MCF 10A (cell line): ENCODE measurements around the gene MEFV. TPM values are rescaled to one million over a fixed set of nuclear protein-coding genes. Genes with fewer than 3 reads are reported as not detected.
A peak's percentile ranks its signal among the peaks of the same experiment; 100 is the strongest.

Experiments
- BruUV-seq: library from RNA; stranded (reverse); fragments of 400-500 nt; replicated peaks from 2 replicates; lab custom pipeline; 2021; lab: Mats Ljungman, UMichigan
- CTCF ChIA-PET: fragments of 300-600 bp; sonication (Branson Sonifier 250); formaldehyde crosslinking; extraction: SDS; loops from one replicate; lab custom pipeline; 2021; ENCODE audit warnings: antibody characterized with exemption, inconsistent platforms; lab: Yijun Ruan, JAX
- POLR2A ChIA-PET: fragments of 300-600, 350-650 bp; sonication (Branson Sonifier 250); formaldehyde crosslinking; extraction: SDS; loops from one replicate; lab custom pipeline; 2020; ENCODE audit warnings: antibody characterized with exemption, inconsistent platforms; lab: Yijun Ruan, JAX
- DNase-seq: peaks from one replicate; pipeline ENCODE4 v3.0.0-alpha.2; 2018; ENCODE audit not compliant: unreplicated experiment
- H3K27ac Mint-ChIP-seq: one replicate; pipeline ENCODE4 v1.8.0; 2022; ENCODE audit warnings: mild to moderate bottlenecking, low read depth, mixed read lengths; ENCODE audit not compliant: unreplicated experiment
- H3K27me3 Mint-ChIP-seq: one replicate; pipeline ENCODE4 v1.8.0; 2022; ENCODE audit warnings: mixed read lengths; ENCODE audit not compliant: insufficient read depth, unreplicated experiment
- H3K36me3 Mint-ChIP-seq: one replicate; pipeline ENCODE4 v1.8.0; 2022; ENCODE audit warnings: mild to moderate bottlenecking, moderate library complexity, mixed read lengths; ENCODE audit not compliant: insufficient read depth, unreplicated experiment
- H3K4me1 Mint-ChIP-seq: one replicate; pipeline ENCODE4 v1.8.0; 2022; ENCODE audit warnings: mixed read lengths; ENCODE audit not compliant: insufficient read depth, unreplicated experiment
- H3K4me3 Mint-ChIP-seq: one replicate; pipeline ENCODE4 v1.8.0; 2022; ENCODE audit warnings: mild to moderate bottlenecking, moderate library complexity, mixed read lengths; ENCODE audit not compliant: unreplicated experiment
- H3K9me3 Mint-ChIP-seq: one replicate; pipeline ENCODE4 v1.8.0; 2022; ENCODE audit warnings: mixed read lengths; ENCODE audit not compliant: unreplicated experiment
- CTCF ChIP-seq: fragments of 200-600 bp; IDR thresholded peaks from one replicate; pipeline ENCODE4 v1.8.0; 2022; ENCODE audit warnings: antibody characterized with exemption, mild to moderate bottlenecking; ENCODE audit not compliant: unreplicated experiment
- intact Hi-C: fragments of 100-400 bp; cut with micrococcal nuclease; formaldehyde crosslinking; loops from 2 replicates; pipeline ENCODE4 v1.14.1; 2022
- total RNA-seq: library from RNA; stranded (reverse); gene quantifications from 2 replicates; pipeline ENCODE4 v1.2.3, GENCODE V29; 2022

Gene MEFV
- total RNA-seq, 1 experiment from 2014 or later: 0.72 TPM

DNA sequence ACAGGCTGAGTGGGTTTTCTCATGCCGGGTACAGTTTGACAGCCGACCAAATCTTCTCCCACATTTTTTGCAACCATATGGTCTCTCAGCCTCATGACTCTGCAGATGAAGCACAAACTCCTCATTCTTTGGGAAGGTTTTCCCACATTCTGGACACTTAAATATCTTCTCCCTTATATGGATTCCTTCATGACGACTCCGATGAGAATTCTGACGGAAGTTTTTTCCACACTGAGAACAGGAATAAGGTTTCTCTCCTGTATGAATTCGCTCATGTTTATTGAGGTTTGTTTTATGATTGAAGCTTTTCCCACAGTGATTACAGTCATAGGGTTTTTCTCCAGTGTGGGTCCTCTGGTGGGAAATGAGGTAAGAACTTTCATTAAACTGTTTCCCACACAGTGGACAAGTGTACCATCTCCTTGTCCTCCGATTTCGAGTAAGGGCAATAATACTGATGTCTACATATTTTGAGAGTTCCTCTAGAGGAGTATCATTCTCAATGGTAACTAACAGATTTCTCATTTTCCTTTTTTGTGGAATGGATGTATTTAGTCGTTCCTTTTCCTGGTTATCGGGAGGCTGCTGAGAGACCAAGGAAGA is 32.4 kb downstream of the MEFV start:
- intact Hi-C loops: no loop called here
- peaks cover 65% of the 10 kb centered on the region for H3K36me3 Mint-ChIP-seq
- ChIA-PET POLR2A (interaction anchor here (0.7 kb wide), 1 partner anchor 10 kb away, joined by 3 read pairs; no protein-coding TSS in a partner anchor), CTCF (no interaction called here)
- no peak for TF ChIP-seq CTCF
- peaks cover 21% of the 10 kb centered on the region for H3K9me3 Mint-ChIP-seq
- DNase-seq: no peak
- TSS peak; percentile 12 for BruUV-seq
- no peak overlapping the region for H3K4me3 Mint-ChIP-seq
- H3K27ac Mint-ChIP-seq: no peak overlapping the region
- no peaks in the 10 kb centered on the region for H3K4me1 Mint-ChIP-seq
- H3K27me3 Mint-ChIP-seq: no peaks in the 10 kb centered on the region

DNA sequence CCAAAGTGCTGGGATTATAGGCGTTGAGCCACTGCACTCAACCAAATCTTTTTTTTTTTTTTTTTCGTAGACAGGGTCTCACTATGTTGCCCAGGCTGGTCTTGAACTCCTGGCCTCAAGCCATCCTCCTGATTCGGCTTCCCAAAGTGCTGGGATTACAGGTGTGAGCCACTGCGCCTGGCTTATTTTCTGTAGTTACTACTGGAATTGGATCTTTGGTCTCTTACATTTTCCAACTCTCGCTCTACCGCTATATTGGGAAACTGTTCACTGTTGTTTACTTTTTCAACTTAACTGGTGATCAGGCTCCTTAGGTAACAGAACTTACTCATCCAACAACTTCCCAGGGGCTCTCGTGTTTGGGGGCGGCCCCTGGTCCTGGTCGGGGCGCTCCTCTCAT is 35.6 kb downstream of the MEFV start:
- no peak overlapping the region for H3K27ac Mint-ChIP-seq
- peaks cover 37% of the 10 kb centered on the region for H3K36me3 Mint-ChIP-seq
- no peak for TF ChIP-seq CTCF
- BruUV-seq: no TSS peak
- no peak for DNase-seq
- intact Hi-C loops: no loop called here
- ChIA-PET CTCF (interaction anchor here (0.6 kb wide), 1 partner anchor 255 kb away, joined by 3 read pairs; no protein-coding TSS in a partner anchor), POLR2A (no interaction called here)
- H3K4me1 Mint-ChIP-seq: no peaks in the 10 kb centered on the region
- peaks cover 24% of the 10 kb centered on the region for H3K27me3 Mint-ChIP-seq
- peaks cover 13% of the 10 kb centered on the region for H3K9me3 Mint-ChIP-seq
- no peak overlapping the region for H3K4me3 Mint-ChIP-seq

- no peaks in the 10 kb centered on the region for H3K4me1 Mint-ChIP-seq
- peaks cover 36% of the 10 kb centered on the region for H3K27me3 Mint-ChIP-seq
- no peak for DNase-seq
- no peak overlapping the region for H3K27ac Mint-ChIP-seq
- POLR2A ChIA-PET: no interaction called here
- intact Hi-C loops: no loop called here
- CTCF ChIA-PET: no interaction called here
- peaks cover 20% of the 10 kb centered on the region for H3K9me3 Mint-ChIP-seq
- no peak overlapping the region for H3K4me3 Mint-ChIP-seq
- no TSS peak for BruUV-seq
- TF ChIP-seq CTCF: no peak
- peaks cover 5% of the 10 kb centered on the region for H3K36me3 Mint-ChIP-seq
These were observed 40.2 kb downstream of the MEFV start for GRCh38 chr16:3216263-3216640.

GRCh38 chr16:3215601-3216262 is 40.7 kb downstream of the MEFV start:
- H3K4me3 Mint-ChIP-seq: no peak overlapping the region
- TF ChIP-seq CTCF: no peak
- H3K27me3 Mint-ChIP-seq: peaks cover 36% of the 10 kb centered on the region
- ChIA-PET CTCF (no interaction called here), POLR2A (no interaction called here)
- peaks cover 20% of the 10 kb centered on the region for H3K9me3 Mint-ChIP-seq
- no peaks in the 10 kb centered on the region for H3K4me1 Mint-ChIP-seq
- DNase-seq: no peak
- H3K36me3 Mint-ChIP-seq: no peaks in the 10 kb centered on the region
- no TSS peak for BruUV-seq
- H3K27ac Mint-ChIP-seq: no peak overlapping the region
- intact Hi-C loops: no loop called here
